ENCODE data around the gene OR4D6.
"Not testable (repeated sequence)": the region's sequence is repeated elsewhere in the genome, so short reads cannot be mapped to it uniquely, and the experiment has no call there.

The OR4D6 gene

GRCh38 chr11:59456661-59457060 is at the start of gene OR4D6:
Gene OR4D6 (plus strand): TSS chr11:59456961. CDS start chr11:59456961, 0 bp downstream.
- DNase-seq (ENCODE audit: low read depth) = no peak

- DNase-seq (ENCODE audit: low read depth) = no peak
Observed at GRCh38 chr11:59413646-59414045, 43.1 kb upstream of the OR4D6 start.

- no peak for DNase-seq (ENCODE audit: low read depth)
Observed at GRCh38 chr11:59415111-59415510, 41.6 kb upstream of the OR4D6 start.

- no peak for DNase-seq (ENCODE audit: low read depth)
Observed at GRCh38 chr11:59416613-59417012, 40.1 kb upstream of the OR4D6 start.

- no peak for DNase-seq (ENCODE audit: low read depth)
Observed at GRCh38 chr11:59417023-59417422, 39.7 kb upstream of the OR4D6 start.

GRCh38 chr11:59418156-59418555 is 38.6 kb upstream of the OR4D6 start:
- no peak for DNase-seq (ENCODE audit: low read depth)

GRCh38 chr11:59423835-59424234 is 32.9 kb upstream of the OR4D6 start:
- no peak for DNase-seq (ENCODE audit: low read depth)

GRCh38 chr11:59425131-59425530 is 31.6 kb upstream of the OR4D6 start:
- DNase-seq (ENCODE audit: low read depth) = no peak

GRCh38 chr11:59426361-59427067 is 30.2 kb upstream of the OR4D6 start, which contains the start of gene OR5A2:
Gene OR5A2 (minus strand): TSS chr11:59426413. CDS start chr11:59422953, 3,460 bp downstream.
- no peak for DNase-seq (ENCODE audit: low read depth)

GRCh38 chr11:59427068-59427382 is 29.7 kb upstream of the OR4D6 start:
- no peak for DNase-seq (ENCODE audit: low read depth)

- DNase-seq (ENCODE audit: low read depth) = no peak
Observed at GRCh38 chr11:59429924-59430516, 26.7 kb upstream of the OR4D6 start.

- DNase-seq (ENCODE audit: low read depth) = no peak
Observed at GRCh38 chr11:59436169-59436568, 20.6 kb upstream of the OR4D6 start, which contains the start of gene OR5A1. Gene OR5A1 (plus strand): TSS chr11:59436469. CDS start chr11:59443169, 6,700 bp downstream.

- no peak for DNase-seq (ENCODE audit: low read depth)
Observed at GRCh38 chr11:59437770-59438169, 19.0 kb upstream of the OR4D6 start.

GRCh38 chr11:59445624-59446023 is 11.1 kb upstream of the OR4D6 start:
- DNase-seq (ENCODE audit: low read depth) = not testable (repeated sequence)

- no peak for DNase-seq (ENCODE audit: low read depth)
Observed at GRCh38 chr11:59448484-59448883, 8.3 kb upstream of the OR4D6 start.

- DNase-seq (ENCODE audit: low read depth) = no peak
Observed at GRCh38 chr11:59459916-59460315, 3.2 kb downstream of the OR4D6 start.

GRCh38 chr11:59463190-59463641 is 6.5 kb downstream of the OR4D6 start:
- no peak for DNase-seq (ENCODE audit: low read depth)

GRCh38 chr11:59473015-59473414 is 16.3 kb downstream of the OR4D6 start, which contains the start of gene OR4D10:
Gene OR4D10 (plus strand): TSS chr11:59473315. CDS start chr11:59477430, 4,115 bp downstream.
- DNase-seq (ENCODE audit: low read depth) = no peak

GRCh38 chr11:59475176-59475575 is 18.4 kb downstream of the OR4D6 start:
- no peak for DNase-seq (ENCODE audit: low read depth)

GRCh38 chr11:59479906-59480305 is 23.1 kb downstream of the OR4D6 start:
- DNase-seq (ENCODE audit: low read depth) = no peak

GRCh38 chr11:59480359-59480758 is 23.6 kb downstream of the OR4D6 start:
- no peak for DNase-seq (ENCODE audit: low read depth)

- no peak for DNase-seq (ENCODE audit: low read depth)
Observed at GRCh38 chr11:59501931-59502330, 45.2 kb downstream of the OR4D6 start.

- DNase-seq (ENCODE audit: low read depth) = no peak
Observed at GRCh38 chr11:59503276-59503675, 46.5 kb downstream of the OR4D6 start, which contains the start of gene OR4D11. Gene OR4D11 (plus strand): TSS chr11:59503576. CDS start chr11:59503576, 0 bp downstream.
